K562 (cell line): ENCODE results near the gene SLC24A4. TPM values are rescaled to one million over a fixed set of nuclear protein-coding genes. Genes with fewer than 3 reads are reported as not detected.

Source experiments
- ATAC-seq: fragments of 200-7000 bp; cut with Tn5 transposase; 3 replicates; pipeline ENCODE4 v1.9.1; 2020; ENCODE audit warnings: moderate library complexity
- BruUV-seq: library from RNA; stranded (reverse); fragments of 400-500 nt; replicated peaks from 2 replicates; lab custom pipeline; 2021; lab: Mats Ljungman, UMichigan
- CTCF ChIA-PET: fragments of 300-600 bp; formaldehyde crosslinking; extraction: SDS; loops from one replicate; lab custom pipeline; 2021; ENCODE audit warnings: low intra/inter-chr PET ratio; lab: Yijun Ruan, JAX
- POLR2A ChIA-PET: fragments of 300-600, 350-650 bp; sonication (Branson Sonifier 250); formaldehyde crosslinking; extraction: SDS; loops from one replicate; lab custom pipeline; 2021; ENCODE audit warnings: antibody characterized with exemption, inconsistent platforms; lab: Yijun Ruan, JAX
- DNase-seq, 4 experiments: peaks; one replicate each; pipeline versions ENCODE4 v3.0.0 to v3.0.0-alpha.2; 2011 to 2018; ENCODE audit warnings: low spot score in 3 of 4, mixed read lengths in 3 of 4; ENCODE audit errors: extremely low read depth in 1 of 4
- FAIRE-seq: peaks from 2 replicates; lab custom pipeline; 2011; peaks lifted over from hg19 to GRCh38; lab: Jason Lieb, UNC
- H2AFZ ChIP-seq: 2 replicates; pipeline ENCODE4 v1.6.0; 2011; ENCODE audit warnings: low read depth, low read length, control low read depth, inconsistent platforms
- H3K27ac ChIP-seq: fragments of 200-600 bp; 3 replicates; pipeline ENCODE4 v1.8.0; 2011; ENCODE audit warnings: low read depth, mild to moderate bottlenecking, control low read depth, inconsistent platforms, low read length, moderate library complexity, mixed read lengths; ENCODE audit errors: extremely low read depth
- H3K27me3 ChIP-seq, 2 experiments: fragments of 300-600 bp in 1 of 2; 2 replicates in 1 of 2; 3 replicates in 1 of 2; pipeline versions ENCODE4 v1.6.0 to v1.8.0; 2011; ENCODE audit warnings: inconsistent platforms in 2 of 2, low read length in 2 of 2, mild to moderate bottlenecking in 1 of 2, mixed read lengths in 1 of 2, moderate library complexity in 1 of 2; ENCODE audit not compliant: control insufficient read depth in 2 of 2, insufficient read depth in 2 of 2
- H3K36me3 ChIP-seq: fragments of 300-600 bp; 3 replicates; pipeline ENCODE4 v1.8.0; 2011; ENCODE audit warnings: mild to moderate bottlenecking, low read length, inconsistent platforms; ENCODE audit not compliant: control insufficient read depth, insufficient read depth
- H3K4me1 ChIP-seq, 2 experiments: fragments of 200-600 bp in 1 of 2; replicated peaks in 1 of 2; 2 replicates in 1 of 2; 3 replicates in 1 of 2; pipeline versions ENCODE4 v1.5.1 to v1.8.0; 2011; ENCODE audit warnings: inconsistent platforms in 2 of 2, low read length in 2 of 2, mild to moderate bottlenecking in 1 of 2, mixed read lengths in 1 of 2, moderate library complexity in 1 of 2; ENCODE audit not compliant: control insufficient read depth in 2 of 2, insufficient read depth in 2 of 2
- H3K4me2 ChIP-seq: 2 replicates; pipeline ENCODE4 v1.6.1; 2011; ENCODE audit warnings: low read length, control low read depth, inconsistent platforms, mixed read lengths; ENCODE audit not compliant: insufficient read depth
- H3K4me3 ChIP-seq: fragments of 200-600 bp; sonication (generic), shearing (Covaris generic); 2 replicates; pipeline ENCODE4 v1.5.1; 2016; ENCODE audit warnings: control low read depth, inconsistent platforms
- H3K79me2 ChIP-seq: fragments of 200-600 bp; 3 replicates; pipeline ENCODE4 v1.8.0; 2011; ENCODE audit warnings: low read length, inconsistent platforms; ENCODE audit not compliant: control insufficient read depth, insufficient read depth
- H3K9ac ChIP-seq, 2 experiments: 2 replicates each; pipeline versions ENCODE4 v1.6.0 to v1.6.1; 2011; ENCODE audit warnings: low read depth in 2 of 2, low read length in 2 of 2, control low read depth in 1 of 2, inconsistent platforms in 1 of 2, mild to moderate bottlenecking in 1 of 2, mixed read lengths in 1 of 2; ENCODE audit not compliant: insufficient read depth in 1 of 2
- H3K9me1 ChIP-seq: one replicate; pipeline ENCODE4 v1.6.0; 2011; ENCODE audit warnings: inconsistent platforms, mild to moderate bottlenecking, low read length, moderate library complexity; ENCODE audit not compliant: control insufficient read depth, insufficient read depth
- H3K9me3 ChIP-seq: replicated peaks from 2 replicates; pipeline ENCODE4 v1.5.1; 2011; ENCODE audit warnings: low read depth, low read length, inconsistent platforms; ENCODE audit not compliant: control insufficient read depth, insufficient read depth
- H4K20me1 ChIP-seq: replicated peaks from 2 replicates; pipeline ENCODE4 v1.6.1; 2011; ENCODE audit warnings: low read length, inconsistent platforms, mixed read lengths; ENCODE audit not compliant: control insufficient read depth, insufficient read depth
- FIP1L1 ChIP-seq: fragments of 200-400 bp; formaldehyde crosslinking; IDR thresholded peaks from 2 replicates; pipeline ENCODE4 v1.6.1; 2018; ENCODE audit warnings: mild to moderate bottlenecking, low read depth, low read length; ENCODE audit not compliant: poor library complexity, severe bottlenecking
- FOSL1 ChIP-seq: fragments of 200-800 bp; sonication (Bioruptor generic); conservative IDR thresholded peaks from 2 replicates; pipeline ENCODE4 v1.6.1; 2016; ENCODE audit warnings: missing genetic modification characterization, missing compliant biosample characterization
- HNRNPLL ChIP-seq: fragments of 200-400 bp; formaldehyde crosslinking; IDR thresholded peaks from 2 replicates; pipeline ENCODE4 v1.6.1; 2017; ENCODE audit warnings: low read length, low read depth, mild to moderate bottlenecking; ENCODE audit not compliant: poor library complexity, severe bottlenecking
- ID3 ChIP-seq, 2 experiments: fragments of 250-450 bp in 1 of 2; fragments of 450-650 bp in 1 of 2; sonication (Bioruptor Pico) in 1 of 2; IDR thresholded peaks; 2 replicates each; pipeline versions ENCODE4 v1.6.1 to v1.8.0; 2016 to 2021; ENCODE audit warnings: mild to moderate bottlenecking in 2 of 2, moderate library complexity in 2 of 2, missing compliant biosample characterization in 1 of 2, missing genetic modification characterization in 1 of 2
- POLR2AphosphoS5 ChIP-seq: IDR thresholded peaks from 2 replicates; pipeline ENCODE4 v1.6.1; 2011; ENCODE audit warnings: mild to moderate bottlenecking, low read depth, low read length, moderate library complexity; ENCODE audit not compliant: control insufficient read depth, insufficient read depth
- POLR3A ChIP-seq: IDR thresholded peaks from 2 replicates; pipeline ENCODE4 v1.6.1; 2011; ENCODE audit warnings: borderline replicate concordance, mild to moderate bottlenecking, moderate library complexity; ENCODE audit not compliant: insufficient read length, insufficient read depth; ENCODE audit errors: extremely low read depth
- SAFB2 ChIP-seq: fragments of 200-400 bp; formaldehyde crosslinking; IDR thresholded peaks from 2 replicates; pipeline ENCODE4 v1.6.1; 2018; ENCODE audit warnings: borderline replicate concordance, low read length, low read depth, moderate library complexity; ENCODE audit not compliant: severe bottlenecking
- SNIP1 ChIP-seq: fragments of 450-650 bp; IDR thresholded peaks from 2 replicates; pipeline ENCODE4 v1.7.1; 2017; ENCODE audit warnings: low read depth, mild to moderate bottlenecking
- ZKSCAN8 ChIP-seq: fragments of 200-800 bp; sonication (Bioruptor generic); IDR thresholded peaks from 2 replicates; pipeline ENCODE4 v1.6.1; 2016; ENCODE audit warnings: missing genetic modification characterization, missing compliant biosample characterization
- ZNF165 ChIP-seq: fragments of 250-450 bp; sonication (Bioruptor Pico); IDR thresholded peaks from 2 replicates; pipeline ENCODE4 v1.4.0; 2020; ENCODE audit warnings: borderline replicate concordance
- ZNF282 ChIP-seq: sonication (generic); formaldehyde crosslinking; IDR thresholded peaks from 2 replicates; pipeline ENCODE4 v1.8.1; 2023; ENCODE audit warnings: missing genetic modification reagents
- ZNF445 ChIP-seq: fragments of 250-450 bp; sonication (Bioruptor Pico); IDR thresholded peaks from 2 replicates; pipeline ENCODE4 v1.4.0; 2020; ENCODE audit warnings: low read depth, mild to moderate bottlenecking, moderate library complexity
- ZNF589 ChIP-seq: fragments of 200-800 bp; sonication (Bioruptor generic); IDR thresholded peaks from 2 replicates; pipeline ENCODE4 v1.6.1; 2016; ENCODE audit warnings: low read depth, missing genetic modification characterization, missing compliant biosample characterization
- ZSCAN29 ChIP-seq: fragments of 450-650 bp; IDR thresholded peaks from 2 replicates; pipeline ENCODE4 v1.6.1; 2017
- WGBS: fragments of 100-300 bp; shearing (Covaris generic); methylation state at CpG from one replicate; pipeline ENCODE4 v1.1.6; 2016; ENCODE audit warnings: low coverage, mixed read lengths; ENCODE audit not compliant: insufficient coverage; ENCODE audit errors: missing lambda C conversion rate; 5-methylcytosine and 5-hydroxymethylcytosine counted together
- in situ Hi-C: fragments of 300-500 bp; cut with MboI; formaldehyde crosslinking; loops from 4 replicates; pipeline ENCODE4 v1.15.0; 2018; ENCODE audit warnings: inconsistent platforms, mixed read lengths
- intact Hi-C: fragments of 100-400 bp; cut with micrococcal nuclease; formaldehyde crosslinking; loops from 2 replicates; pipeline ENCODE4 v1.14.2; 2022
- polyA plus RNA-seq, 8 experiments: library from polyadenylated mRNA; depleted of rRNA in 4 of 8; stranded (reverse) in 5 of 8; unstranded in 3 of 8; fragments of >200 nt; fragmentation: Nextera tagmentation in 2 of 8; fragmentation: Illumina TruSeq in 1 of 8; extraction: Ambion mirVana in 2 of 8; extraction: Trizol in 1 of 8; gene quantifications; 2 replicates each; pipeline versions ENCODE4 v1.2.1 to v1.2.3, GENCODE V29; 2011 to 2014; ENCODE audit warnings: inconsistent platforms in 1 of 8, missing spikeins in 1 of 8
- total RNA-seq, 7 experiments: library from RNA; depleted of rRNA in 6 of 7; stranded (reverse); fragments of >200 nt in 6 of 7; fragmentation: Illumina TruSeq in 2 of 7; extraction: Trizol in 2 of 7; gene quantifications; 2 replicates each; pipeline versions ENCODE4 v1.2.1 to v1.2.3, GENCODE V29; 2011 to 2021; ENCODE audit warnings: low replicate concordance in 1 of 7

The SLC24A4 gene
- total and polyA plus RNA-seq, 9 of the 15 experiments (the other 6 are each of a cell fraction or from before 2014, with no cell fraction given): not detected

GRCh38 chr14:92473969-92474535 is 151.1 kb downstream of the SLC24A4 start:
- Histone ChIP-seq H3K9me3 (no peaks in the 10 kb centered on the region), H3K9ac (no peak overlapping the region), H3K27ac (no peak overlapping the region), H3K36me3 (no peaks in the 10 kb centered on the region), H3K4me1 (no peaks in the 10 kb centered on the region), H3K27me3 (no peaks in the 10 kb centered on the region; a peak in 1 of 5 replicates), H2AFZ (no peak overlapping the region), H3K9me1 (no peaks in the 10 kb centered on the region), H4K20me1 (no peaks in the 10 kb centered on the region), H3K4me2 (no peak overlapping the region), H3K79me2 (no peaks in the 10 kb centered on the region), H3K4me3 (no peak overlapping the region)
- DNase-seq (no peak), FAIRE-seq (no peak), ATAC-seq (no peak)
- in situ Hi-C loops: no loop called here
- intact Hi-C loops: no loop called here
- POLR2A ChIA-PET: no interaction called here
- BruUV-seq: no TSS peak
- CTCF ChIA-PET: no interaction called here
- WGBS: 0% methylated on average over 3 of the region's 3 CpGs
- TF ChIP-seq POLR3A (no peak), ZKSCAN8 (CRISPR knock-in tag) (no peak), ZNF445 (no peak), SNIP1 (no peak), ID3 (CRISPR knock-in tag; IDR thresholded peaks at IDR 0.05) (no peak), ID3 (tag; IDR thresholded peaks at IDR 0.05) (no peak), ZNF282 (CRISPR knock-in tag) (no peak), SAFB2 (no peak), ZNF165 (CRISPR knock-in tag) (no peak), FIP1L1 (no peak), HNRNPLL (no peak), FOSL1 (tag) (no peak), POLR2AphosphoS5 (no peak), ZSCAN29 (no peak), ZNF589 (CRISPR knock-in tag) (no peak)
